ENCODE results near the gene MAGI2.

MAGI2 gene

DNA sequence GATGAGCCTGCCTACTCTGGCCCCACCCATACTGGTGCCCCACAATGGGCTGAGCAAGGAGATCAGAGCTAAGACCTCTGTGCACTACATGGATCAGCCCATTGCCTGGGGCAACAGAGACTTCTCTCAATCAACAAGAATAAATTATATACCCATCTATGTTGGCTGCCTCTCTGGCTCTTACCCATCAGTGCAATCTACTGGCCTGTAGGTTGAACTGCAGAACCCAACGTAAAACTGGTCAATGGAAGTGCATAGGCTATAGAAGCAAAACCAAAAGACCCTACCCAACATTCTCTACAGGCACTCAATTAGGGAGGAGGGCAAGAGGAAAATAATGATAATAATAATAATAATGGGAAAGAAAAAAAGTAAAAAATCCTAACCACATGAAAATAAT, 574.3 kb downstream of the MAGI2 start:
- no peak for DNase-seq

DNA sequence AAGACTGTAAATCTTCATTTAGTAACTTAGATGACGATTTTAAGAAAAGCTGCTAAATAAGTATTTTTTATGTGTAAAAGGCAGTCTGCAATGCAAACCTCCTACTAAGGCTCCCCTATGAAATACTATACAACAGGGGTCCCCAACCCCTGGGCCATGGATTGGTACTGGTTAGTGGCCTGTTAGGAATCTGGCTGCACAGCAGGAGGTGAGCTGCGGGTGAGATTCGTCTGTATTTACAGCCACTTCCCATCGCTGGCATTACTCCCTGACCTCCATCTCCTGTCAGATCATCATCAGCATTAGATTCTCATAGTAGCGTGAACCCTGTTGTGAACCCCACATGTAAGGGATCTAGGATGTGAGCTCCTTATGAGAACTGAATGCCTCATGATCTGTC, 580.4 kb downstream of the MAGI2 start:
- no peak for DNase-seq

DNA sequence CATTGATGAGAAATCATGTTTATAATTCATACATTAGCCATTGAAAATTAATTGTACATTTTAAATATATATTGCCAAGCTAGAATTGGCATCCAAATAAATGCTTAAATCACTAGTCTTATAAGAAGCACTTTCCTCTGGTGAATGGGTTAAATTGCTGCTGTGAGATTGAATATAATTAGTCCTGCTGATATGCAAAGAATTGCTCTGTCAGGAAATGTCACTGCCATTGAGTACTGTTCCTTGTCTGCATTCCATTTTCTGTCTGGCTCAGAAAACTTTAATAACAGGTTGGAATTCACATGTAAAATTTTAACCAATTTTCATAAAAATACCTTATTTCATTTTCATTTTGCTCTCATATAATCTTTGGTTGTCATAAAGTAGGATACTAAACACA, 589.1 kb downstream of the MAGI2 start:
- no peak for DNase-seq

DNA sequence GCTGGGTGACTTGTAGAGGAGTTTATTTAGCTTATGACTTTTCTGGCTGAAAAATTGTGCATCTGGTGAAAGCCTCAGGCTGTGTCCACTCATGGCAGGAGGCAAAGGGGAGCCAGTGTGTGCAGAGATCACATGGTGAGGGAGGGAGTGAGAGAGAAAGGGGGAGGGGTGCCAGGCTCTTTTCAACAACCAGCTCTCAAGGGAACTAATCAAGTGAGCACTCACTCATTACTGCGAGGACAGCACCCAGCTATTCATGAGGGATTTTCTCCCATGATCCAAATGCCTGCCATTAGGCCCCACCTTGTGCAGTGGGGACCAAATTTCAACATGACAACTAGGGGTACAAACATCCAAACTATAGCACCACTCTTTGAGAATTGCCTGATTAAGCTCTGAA, 590.2 kb downstream of the MAGI2 start:
- no peak for DNase-seq

DNA sequence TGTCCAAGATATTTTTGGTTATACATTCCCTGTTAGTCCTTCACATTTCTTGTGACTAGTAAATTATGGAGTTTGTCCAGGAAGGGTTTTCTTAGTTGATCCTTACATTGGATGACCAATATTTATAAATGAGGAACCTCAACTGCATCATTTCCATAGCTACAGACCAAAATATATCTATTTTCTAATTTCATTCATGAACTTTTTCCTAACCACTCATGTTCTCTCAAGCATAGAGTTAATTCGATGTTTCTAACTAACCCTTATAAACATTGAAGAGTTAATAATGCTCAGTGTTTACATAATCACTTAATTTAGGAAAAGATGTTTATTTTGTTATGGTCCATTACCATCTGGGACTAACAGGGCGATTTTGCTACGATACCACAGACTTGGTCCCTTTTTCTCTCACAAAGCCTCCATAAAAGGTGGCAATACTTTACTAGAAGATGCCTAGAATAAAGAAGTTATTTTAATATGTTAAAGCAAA, 591.0 kb downstream of the MAGI2 start:
- no peak for DNase-seq

DNA sequence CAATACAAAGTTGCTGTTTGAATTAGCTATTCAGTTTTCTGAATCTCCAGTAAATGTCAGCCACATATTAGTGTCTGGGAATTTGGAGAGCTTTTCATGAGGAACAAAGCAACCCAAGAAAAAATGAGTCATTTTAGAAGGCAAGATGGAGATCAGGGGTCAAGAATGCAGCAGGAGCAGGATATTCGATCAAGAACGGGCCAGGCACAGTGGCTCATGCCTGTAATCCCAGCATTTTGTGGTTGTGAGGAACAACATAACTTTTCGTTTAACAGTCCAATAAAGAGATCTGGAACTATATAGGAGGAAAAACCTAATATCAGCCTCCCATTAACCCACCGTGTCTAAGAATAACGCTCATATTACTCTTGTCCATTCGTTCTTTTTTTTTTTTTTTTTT, 600.5 kb downstream of the MAGI2 start:
- no peak for DNase-seq

DNA sequence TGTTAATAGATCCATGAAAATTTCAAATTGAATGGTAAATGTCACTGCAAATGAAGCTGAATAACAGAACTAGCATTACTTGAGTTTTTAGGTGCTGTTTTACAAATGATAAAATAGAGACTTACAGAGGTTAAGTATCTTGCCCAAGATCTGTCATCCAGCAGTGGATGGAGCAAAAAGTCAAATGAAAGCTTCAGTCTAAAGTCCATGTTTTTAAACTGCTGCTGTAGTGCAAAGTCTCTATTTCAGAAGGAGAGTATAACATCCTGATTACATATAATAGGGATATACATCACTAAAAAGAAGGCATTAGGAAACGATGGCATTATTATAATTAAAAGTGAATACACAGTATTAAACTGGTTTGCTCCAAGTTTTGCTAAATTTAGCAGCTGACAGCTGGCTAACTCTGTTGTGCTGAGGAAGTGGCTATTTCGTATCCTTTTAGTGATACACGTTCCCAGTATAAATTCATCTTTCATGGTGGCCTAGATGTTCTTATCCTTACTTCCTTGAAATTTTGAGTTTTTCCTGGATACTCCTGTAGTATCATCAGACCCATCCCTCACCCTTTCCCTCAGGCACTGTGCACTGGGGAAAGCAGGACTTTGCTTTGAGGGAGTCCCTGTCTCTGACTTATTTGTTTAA, 603.2 kb downstream of the MAGI2 start:
- no peak for DNase-seq

DNA sequence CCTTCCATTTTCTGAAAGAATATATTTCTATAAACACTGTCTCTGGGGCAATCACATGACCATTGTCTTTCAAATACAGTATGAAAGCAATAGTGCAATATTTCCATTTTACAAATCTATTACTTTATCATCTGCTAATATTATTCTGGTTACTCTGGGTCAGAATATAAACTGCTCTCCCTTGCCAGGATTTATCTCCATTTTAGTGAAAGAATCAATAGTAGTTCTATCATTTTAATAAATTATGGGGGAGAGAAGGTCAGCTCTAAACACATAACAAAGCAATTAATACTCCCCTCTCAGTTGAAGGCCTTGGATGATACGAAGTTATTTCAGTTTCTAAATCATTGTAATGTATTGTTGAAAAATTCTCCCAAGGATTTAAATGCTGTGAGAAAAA, 608.3 kb downstream of the MAGI2 start:
- DNase-seq = no peak

DNA sequence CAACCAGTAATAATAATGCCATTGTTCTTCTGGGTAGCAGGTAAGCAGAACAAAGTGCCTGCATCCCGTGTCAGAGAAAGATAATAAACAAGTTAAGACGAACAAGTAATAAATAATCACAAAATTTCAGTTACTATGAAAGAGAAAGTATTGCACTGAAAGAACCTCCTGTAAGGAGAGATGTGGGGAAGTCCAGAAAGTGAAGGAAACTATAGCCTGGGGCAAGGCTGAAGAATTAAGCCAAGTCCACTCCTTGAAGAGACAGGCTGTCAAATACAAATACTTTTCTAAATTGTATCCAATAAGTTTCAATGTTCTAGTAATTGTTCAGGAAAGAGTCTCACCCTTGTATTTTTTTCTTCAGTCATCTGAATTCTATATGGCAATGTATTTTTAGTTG, 611.4 kb downstream of the MAGI2 start:
- no peak for DNase-seq

GRCh38 chr7:78835897-78836296, 617.6 kb downstream of the MAGI2 start:
- DNase-seq = no peak

- no peak for DNase-seq
Observed at GRCh38 chr7:78828317-78828716, 625.1 kb downstream of the MAGI2 start.

DNA sequence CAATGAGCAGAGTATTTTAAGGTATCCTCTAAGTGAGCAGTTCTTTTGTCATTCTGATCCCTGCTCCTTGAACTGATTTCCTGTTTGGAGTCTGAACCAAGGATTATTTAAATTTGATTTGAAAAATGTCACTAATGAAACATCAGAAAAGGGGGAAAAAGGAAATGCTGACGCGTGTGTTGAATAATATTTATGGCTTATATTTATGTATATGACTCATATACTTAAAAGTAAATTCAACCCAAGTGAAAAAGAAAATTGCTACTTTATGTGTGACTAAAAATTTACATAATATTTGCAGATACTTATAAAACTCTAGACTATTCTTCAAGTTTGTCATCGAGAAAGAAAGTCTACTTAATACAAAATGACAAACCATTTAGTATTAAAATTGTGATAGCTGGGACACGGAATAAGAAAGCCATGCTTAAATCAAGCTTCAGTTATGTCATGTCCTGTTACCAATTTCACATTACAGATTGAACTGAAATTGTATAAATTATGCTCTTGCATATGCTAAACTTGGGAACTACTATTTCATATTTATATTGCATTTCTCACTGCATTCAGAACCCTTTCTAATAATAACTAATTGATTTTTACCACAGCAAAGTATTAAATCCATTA, 649.9 kb downstream of the MAGI2 start:
- no peak for DNase-seq

DNA sequence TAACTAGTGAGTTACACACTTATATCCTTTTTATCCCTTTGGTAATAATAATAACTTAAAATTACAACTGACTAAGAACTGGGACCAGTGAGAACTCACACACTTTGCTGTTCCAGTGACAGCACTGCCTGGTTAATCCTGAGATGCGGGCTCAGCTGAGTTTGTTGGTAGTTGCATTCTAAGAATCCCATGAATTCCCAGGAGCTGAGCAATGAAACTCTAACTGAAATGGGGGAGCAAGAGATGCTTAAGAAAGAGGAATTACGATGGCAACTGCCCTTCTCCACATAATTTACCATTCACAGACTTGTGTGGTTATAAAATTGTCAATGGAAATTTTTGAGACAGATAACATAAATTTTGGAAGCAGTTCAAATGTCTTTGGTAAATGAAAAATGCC, 659.4 kb downstream of the MAGI2 start:
- DNase-seq = no peak

DNA sequence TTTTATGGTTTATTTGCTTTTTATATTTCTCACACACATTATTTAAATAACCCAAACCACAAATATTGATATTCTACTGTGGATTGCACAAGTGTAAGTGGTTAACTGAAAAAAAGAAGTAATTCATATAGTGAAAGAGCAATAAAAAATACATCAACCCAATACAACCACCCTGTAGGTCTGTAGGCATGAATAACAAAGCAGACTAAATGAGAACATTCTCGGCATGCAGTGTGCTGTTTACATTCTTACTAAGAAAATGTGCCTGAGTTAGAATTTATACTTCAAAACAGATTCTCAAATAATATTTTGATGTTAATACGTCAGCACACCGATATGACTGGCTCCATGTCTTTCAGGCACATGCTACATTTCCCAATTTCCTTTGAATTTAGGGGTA, 660.8 kb downstream of the MAGI2 start:
- DNase-seq = no peak

DNA sequence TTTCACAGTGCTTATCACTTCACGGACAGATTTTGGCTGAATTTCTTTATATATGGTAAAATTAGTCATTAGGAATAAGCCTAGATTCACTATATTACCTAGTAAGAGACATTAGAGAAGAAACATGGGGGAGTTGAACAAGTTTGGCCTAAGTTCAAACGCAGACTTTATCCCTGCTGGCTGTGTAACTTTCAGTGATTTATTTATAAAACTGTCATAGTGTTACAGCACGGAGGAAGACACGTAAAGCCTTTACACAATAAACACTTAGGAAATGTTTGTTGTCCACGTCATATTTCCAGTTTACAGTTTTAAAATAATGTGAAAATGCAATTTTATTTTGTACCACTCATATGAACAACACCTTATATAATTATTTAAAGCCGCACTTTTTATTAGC, 661.5 kb downstream of the MAGI2 start:
- DNase-seq = no peak

GRCh38 chr7:78788464-78788863, 665.0 kb downstream of the MAGI2 start:
- no peak for DNase-seq

DNA sequence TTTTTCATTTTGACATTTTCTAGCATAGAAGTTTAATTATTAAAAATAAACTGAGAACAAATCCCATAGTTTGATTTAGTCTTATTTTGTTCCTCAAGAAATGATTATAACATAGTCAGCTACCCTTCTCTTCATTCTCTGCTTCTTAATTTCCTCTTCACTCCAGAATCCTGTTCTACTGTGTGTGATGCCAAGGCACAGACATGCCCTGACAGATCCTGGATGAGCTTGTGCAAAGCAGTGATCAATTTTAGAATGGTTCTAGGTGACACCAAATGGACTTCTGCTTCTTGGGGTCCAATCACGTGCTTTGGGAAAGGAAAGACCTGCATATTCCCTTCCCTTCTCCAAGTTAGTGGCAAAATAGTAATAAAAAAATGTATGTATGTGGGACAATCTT, 665.6 kb downstream of the MAGI2 start:
- DNase-seq = no peak

GRCh38 chr7:78786055-78786454, 667.4 kb downstream of the MAGI2 start:
- no peak for DNase-seq

DNA sequence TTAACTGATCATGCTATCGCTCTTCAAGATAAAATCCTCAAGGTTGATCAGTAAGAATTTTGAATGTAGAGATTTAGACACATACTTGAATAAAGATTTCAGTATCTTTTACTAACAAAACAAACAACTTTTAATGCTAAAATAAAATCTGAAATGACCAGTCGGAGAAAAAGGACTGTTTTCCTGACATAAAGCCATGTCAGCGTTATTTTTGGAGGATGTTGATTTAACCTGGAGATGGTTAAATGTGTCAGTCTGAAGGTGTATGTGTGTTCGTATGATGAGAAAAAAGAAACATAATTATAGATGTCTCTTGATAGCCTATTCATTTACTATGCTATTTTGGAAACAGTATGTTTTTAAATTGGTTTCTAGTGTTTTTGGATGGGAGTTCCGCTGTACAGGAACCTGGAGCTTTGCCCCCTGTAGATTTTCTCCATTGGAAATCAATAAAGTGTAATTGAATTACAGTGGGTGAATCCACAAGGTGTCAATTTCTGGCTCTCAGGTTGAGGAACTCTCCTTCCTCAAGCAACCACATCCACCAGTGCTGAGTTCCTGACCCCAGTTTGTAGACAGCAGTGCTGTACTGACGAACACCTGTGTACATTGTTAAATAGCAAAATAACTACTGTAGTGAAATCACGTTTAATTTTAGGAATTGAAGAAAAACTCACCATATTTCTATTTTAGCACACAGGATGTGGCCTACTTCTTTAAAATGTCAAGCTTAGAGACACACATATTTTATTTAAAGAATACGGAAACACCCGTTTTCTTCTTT, 670.1 kb downstream of the MAGI2 start:
- DNase-seq = no peak

GRCh38 chr7:78780560-78780959, 672.9 kb downstream of the MAGI2 start:
- no peak for DNase-seq

GRCh38 chr7:78779788-78780187, 673.7 kb downstream of the MAGI2 start:
- DNase-seq = no peak

DNA sequence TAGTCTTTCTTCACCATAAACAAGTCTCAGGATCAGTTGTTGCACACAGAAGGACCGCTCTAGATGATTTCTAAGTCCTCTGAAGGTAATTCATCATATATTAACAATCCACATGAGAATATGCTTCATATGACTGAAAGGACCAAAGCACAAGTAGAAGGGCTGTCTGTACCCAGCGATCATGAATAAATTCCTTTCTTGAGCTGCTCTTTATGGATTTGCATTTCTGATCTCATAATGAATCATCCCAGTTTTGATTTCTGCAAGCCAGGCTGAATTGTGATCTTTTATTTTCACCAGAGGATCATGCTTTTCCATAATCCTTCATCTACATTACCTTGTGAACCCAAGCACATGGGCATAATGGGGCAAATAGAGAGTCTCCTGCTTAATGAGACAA, 675.6 kb downstream of the MAGI2 start:
- no peak for DNase-seq

DNA sequence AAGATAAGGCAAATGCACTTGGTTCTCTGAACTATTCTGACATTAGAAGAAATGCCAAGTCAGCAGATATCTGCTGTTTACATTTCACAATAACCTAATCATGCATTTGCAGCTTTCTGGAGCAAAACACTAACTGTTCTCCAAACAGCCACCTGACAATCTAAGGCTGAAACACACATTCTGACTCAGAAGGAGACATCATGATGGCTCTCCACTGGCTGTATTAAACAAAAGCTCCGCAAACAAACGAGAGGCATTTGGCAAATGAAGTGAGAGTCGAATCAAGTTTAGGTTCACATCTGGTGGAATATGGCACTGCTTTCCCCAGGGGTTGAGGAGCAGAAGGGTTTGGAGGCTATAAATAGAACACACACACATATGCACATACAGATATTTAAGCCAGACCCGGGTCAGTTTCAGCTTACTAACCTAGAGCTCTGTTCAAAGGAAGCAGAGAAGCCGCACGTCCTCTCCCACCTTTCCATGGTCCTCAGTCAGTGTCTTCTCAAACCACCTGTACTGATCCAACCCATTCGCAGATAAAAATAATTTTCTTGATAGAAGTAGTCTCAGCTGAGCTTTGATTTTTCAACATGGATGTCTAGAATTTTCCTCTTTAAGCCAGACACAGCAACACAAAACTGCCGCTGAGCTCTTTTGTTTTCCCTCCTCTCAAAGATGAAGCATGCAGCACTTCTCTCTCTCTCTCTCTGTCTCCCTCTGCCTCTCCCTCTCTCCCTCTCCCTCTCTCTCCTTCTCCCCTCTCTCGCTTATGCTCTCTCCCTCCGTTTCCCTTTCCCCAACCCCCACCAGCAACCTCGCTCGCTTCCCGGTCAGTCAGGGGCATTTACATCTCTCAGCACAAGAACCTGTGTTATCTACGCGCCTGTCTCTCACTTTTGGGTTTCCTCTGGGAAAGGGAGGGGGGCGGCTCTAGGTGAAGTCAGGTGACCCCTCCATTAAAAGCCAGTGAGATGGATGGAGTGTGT, 682.8 kb downstream of the MAGI2 start:
- DNase-seq = no peak

Data from activated naive CD4-positive, alpha-beta T cell treated with Interleukin-2 at 50 U/mL for 16 hours (primary cell).